GM12878 (cell line): ENCODE data around the gene CNOT10. TPM values are rescaled to one million over a fixed set of nuclear protein-coding genes. Genes with fewer than 3 reads are reported as not detected.

ENCODE experiments used
- ATAC-seq: fragments of 200-7000 bp; cut with Tn5 transposase; 3 replicates; pipeline ENCODE4 v1.9.1; 2020; ENCODE audit warnings: mild to moderate bottlenecking, moderate library complexity
- BruUV-seq: library from RNA; stranded (reverse); fragments of 400-500 nt; replicated peaks from 2 replicates; lab custom pipeline; 2021; lab: Mats Ljungman, UMichigan
- CTCF ChIA-PET: fragments of 300-600 bp; sonication (Branson Sonifier 250); formaldehyde crosslinking; extraction: SDS; loops from one replicate; lab custom pipeline; 2021; ENCODE audit warnings: inconsistent platforms; lab: Yijun Ruan, JAX
- POLR2A ChIA-PET: fragments of 350-600 bp; formaldehyde crosslinking; extraction: SDS; loops from one replicate; lab custom pipeline; 2021; ENCODE audit warnings: inconsistent platforms; lab: Charles Lee
- RAD21 ChIA-PET: fragments of 300-600 bp; sonication (Branson Sonifier 250); formaldehyde crosslinking; loops from one replicate; lab custom pipeline; 2023; ENCODE audit warnings: antibody characterized with exemption; ENCODE audit not compliant: unreplicated experiment; lab: Charles Lee
- SMC1A ChIA-PET: fragments of 300-600 bp; sonication (Branson Sonifier 250); formaldehyde crosslinking; loops from one replicate; lab custom pipeline; 2023; ENCODE audit not compliant: unreplicated experiment, uncharacterized antibody; lab: Charles Lee
- DNase-seq: peaks from one replicate; pipeline ENCODE4 v3.0.0-alpha.2; 2011; ENCODE audit warnings: low read depth, low spot score
- FAIRE-seq: peaks from 3 replicates; lab custom pipeline; 2011; peaks lifted over from hg19 to GRCh38; lab: Jason Lieb, UNC
- H2AFZ ChIP-seq: 2 replicates; pipeline ENCODE4 v1.6.0; 2011; ENCODE audit warnings: low read depth, low read length, control low read depth; ENCODE audit not compliant: control insufficient read depth
- H3K27ac ChIP-seq: 2 replicates; pipeline ENCODE4 v1.5.1; 2011; ENCODE audit warnings: control low read depth; ENCODE audit not compliant: control insufficient read depth, insufficient read depth
- H3K27me3 ChIP-seq, 2 experiments: replicated peaks in 1 of 2; 2 replicates each; pipeline versions ENCODE4 v1.6.0 to v1.6.1; 2011; ENCODE audit warnings: low read length in 1 of 2; ENCODE audit not compliant: control insufficient read depth in 2 of 2, insufficient read depth in 2 of 2
- H3K36me3 ChIP-seq, 2 experiments: 2 replicates each; pipeline ENCODE4 v1.5.1; 2011; ENCODE audit warnings: low read length in 1 of 2; ENCODE audit not compliant: control insufficient read depth in 2 of 2, insufficient read depth in 2 of 2
- H3K4me1 ChIP-seq: 2 replicates; pipeline ENCODE4 v1.6.1; 2011; ENCODE audit warnings: mild to moderate bottlenecking, low read length, moderate library complexity, mixed read lengths; ENCODE audit not compliant: control insufficient read depth, insufficient read depth
- H3K4me2 ChIP-seq: 2 replicates; pipeline ENCODE4 v1.6.0; 2011; ENCODE audit warnings: control low read depth; ENCODE audit not compliant: control insufficient read depth, insufficient read depth
- H3K4me3 ChIP-seq: fragments of 200-600 bp; sonication (generic); 2 replicates; pipeline ENCODE4 v1.5.1; 2016
- H3K79me2 ChIP-seq: 2 replicates; pipeline ENCODE4 v1.6.0; 2011; ENCODE audit warnings: low read length; ENCODE audit not compliant: control insufficient read depth, insufficient read depth
- H3K9ac ChIP-seq: 2 replicates; pipeline ENCODE4 v1.8.0; 2011; ENCODE audit warnings: low read length, control low read depth, mixed read lengths; ENCODE audit not compliant: control insufficient read depth, insufficient read depth
- H3K9me3 ChIP-seq: replicated peaks from 3 replicates; pipeline ENCODE4 v1.5.1; 2011; ENCODE audit warnings: mild to moderate bottlenecking, low read length; ENCODE audit not compliant: control insufficient read depth, insufficient read depth
- H4K20me1 ChIP-seq: 2 replicates; pipeline ENCODE4 v1.6.0; 2011; ENCODE audit not compliant: control insufficient read depth, insufficient read depth
- BHLHE40 ChIP-seq, 2 experiments: fragments of 450-650 bp in 1 of 2; IDR thresholded peaks; 2 replicates each; pipeline ENCODE4 v1.6.1; 2011 to 2017; ENCODE audit warnings: low read depth in 2 of 2, borderline replicate concordance in 1 of 2, improper control_type of control experiment in 1 of 2, low read length in 1 of 2, mild to moderate bottlenecking in 1 of 2
- EED ChIP-seq: sonication (generic); IDR thresholded peaks from 2 replicates; pipeline ENCODE4 v1.6.1; 2016; ENCODE audit warnings: antibody characterized with exemption, low read depth
- FOXK2 ChIP-seq: fragments of 450-650 bp; IDR thresholded peaks from 2 replicates; pipeline ENCODE4 v1.6.1; 2017; ENCODE audit warnings: mild to moderate bottlenecking, moderate library complexity
- HDAC6 ChIP-seq: fragments of 200-600 bp; sonication (generic); IDR thresholded peaks from one replicate; pipeline ENCODE4 v1.8.0; 2017; ENCODE audit warnings: antibody characterized with exemption; ENCODE audit not compliant: unreplicated experiment
- KAT2A ChIP-seq: conservative IDR thresholded peaks from 2 replicates; pipeline ENCODE4 v1.6.1; 2011; ENCODE audit warnings: low read depth, low read length; ENCODE audit not compliant: control insufficient read depth
- NR2C1 ChIP-seq: fragments of 450-650 bp; IDR thresholded peaks from 2 replicates; pipeline ENCODE4 v1.6.1; 2017; ENCODE audit warnings: antibody characterized with exemption, mild to moderate bottlenecking, moderate library complexity
- SPI1 ChIP-seq: IDR thresholded peaks from 2 replicates; pipeline ENCODE4 v1.6.1; 2011; ENCODE audit warnings: low read depth, mild to moderate bottlenecking, low read length, moderate library complexity, borderline replicate concordance; ENCODE audit not compliant: insufficient read depth
- SUZ12 ChIP-seq: fragments of 200-600 bp; sonication (generic); IDR thresholded peaks from one replicate; pipeline ENCODE4 v1.6.1; 2018; ENCODE audit warnings: antibody characterized with exemption, mild to moderate bottlenecking; ENCODE audit not compliant: unreplicated experiment
- WGBS: methylation state at CpG from one replicate; pipeline ENCODE4 v1.1.6; 2016; ENCODE audit warnings: low lambda C conversion rate; ENCODE audit not compliant: insufficient replicate concordance, insufficient coverage; ENCODE audit errors: missing lambda C conversion rate; 5-methylcytosine and 5-hydroxymethylcytosine counted together
- in situ Hi-C: fragments of 300-500 bp; cut with MboI; formaldehyde crosslinking; loops from 9 replicates; pipeline ENCODE4 v1.14.3; 2018; ENCODE audit warnings: mixed read lengths
- intact Hi-C: fragments of 100-400 bp; cut with micrococcal nuclease; formaldehyde crosslinking; loops from one replicate; pipeline ENCODE4 v1.14.2; 2022; ENCODE audit not compliant: unreplicated experiment
- polyA plus RNA-seq, 11 experiments: library from polyadenylated mRNA; depleted of rRNA in 4 of 11; unstranded in 6 of 11; stranded (reverse) in 5 of 11; fragments of >200 nt; fragmentation: Nextera tagmentation in 4 of 11; fragmentation: Illumina TruSeq in 1 of 11; extraction: Ambion mirVana in 4 of 11; extraction: Trizol in 1 of 11; gene quantifications; 1 replicate in 1 of 11; 2 replicates in 10 of 11; pipeline versions ENCODE4 v1.2.1 to v1.2.3, GENCODE V29; 2011 to 2016; ENCODE audit warnings: inconsistent platforms in 2 of 11, missing spikeins in 2 of 11, low read depth in 1 of 11
- total RNA-seq, 4 experiments: library from RNA; depleted of rRNA in 3 of 4; stranded (reverse); fragments of >200 nt in 3 of 4; fragmentation: Illumina TruSeq in 1 of 4; extraction: Trizol in 1 of 4; gene quantifications; 2 replicates each; pipeline versions ENCODE4 v1.2.1 to v1.2.3, GENCODE V29; 2013 to 2021
- TF ChIP-seq, protein P1 (sequence below): fragments of 450-650 bp; IDR thresholded peaks from 2 replicates; pipeline ENCODE4 v1.6.1; 2017; ENCODE audit warnings: mild to moderate bottlenecking, moderate library complexity
- TF ChIP-seq, protein P2 (sequence below): fragments of 450-650 bp; IDR thresholded peaks from 2 replicates; pipeline ENCODE4 v1.6.1; 2017; ENCODE audit warnings: mild to moderate bottlenecking, moderate library complexity

Gene CNOT10
- total and polyA plus RNA-seq, 10 of the 15 experiments (the other 5 are each of a cell fraction or from before 2014, with no cell fraction given) = 18.2 to 51.9 (median 45.5) TPM

DNA sequence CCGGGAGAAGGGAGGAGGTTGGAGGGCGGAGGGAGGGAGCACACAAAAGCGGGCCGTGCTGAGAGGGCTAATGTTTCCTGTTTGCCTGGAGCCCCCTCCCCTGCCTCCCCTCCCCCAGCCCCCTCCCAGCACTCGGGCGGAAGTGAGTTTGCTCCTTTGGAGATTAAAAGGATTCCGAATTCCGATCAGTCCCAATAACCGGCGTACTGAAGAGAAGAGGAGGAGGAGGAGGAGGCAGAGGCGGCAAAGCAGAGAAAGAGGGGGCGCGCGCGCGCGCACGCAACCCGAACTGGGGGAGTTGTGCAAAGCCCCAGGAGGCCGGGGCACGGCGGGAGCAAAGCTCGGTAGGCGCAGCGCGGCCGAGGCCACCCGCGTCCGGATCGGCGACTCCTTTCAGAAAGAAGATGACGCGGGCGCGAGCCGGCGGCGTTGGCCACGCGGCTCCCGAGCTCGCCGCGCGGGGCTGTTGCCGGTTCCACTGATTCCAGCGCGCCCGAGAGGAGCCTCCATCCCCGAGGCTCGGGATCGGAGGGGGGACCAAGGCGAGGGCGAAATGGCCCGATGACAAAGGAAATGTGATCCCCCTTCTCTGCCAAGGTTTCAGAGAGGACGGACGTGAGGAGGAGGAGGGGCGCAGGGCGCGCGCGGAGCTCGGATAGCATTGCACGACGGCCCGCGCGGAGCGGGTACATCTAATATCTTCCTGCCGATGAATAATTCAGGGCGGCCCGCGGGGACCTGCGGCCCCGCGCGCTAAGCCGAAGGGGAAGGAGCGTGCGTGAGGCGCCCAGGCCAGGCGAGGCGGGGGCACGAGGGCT lies 131.7 kb downstream of the CNOT10 start (continued):
- TF ChIP-seq SPI1 = no peak

DNA sequence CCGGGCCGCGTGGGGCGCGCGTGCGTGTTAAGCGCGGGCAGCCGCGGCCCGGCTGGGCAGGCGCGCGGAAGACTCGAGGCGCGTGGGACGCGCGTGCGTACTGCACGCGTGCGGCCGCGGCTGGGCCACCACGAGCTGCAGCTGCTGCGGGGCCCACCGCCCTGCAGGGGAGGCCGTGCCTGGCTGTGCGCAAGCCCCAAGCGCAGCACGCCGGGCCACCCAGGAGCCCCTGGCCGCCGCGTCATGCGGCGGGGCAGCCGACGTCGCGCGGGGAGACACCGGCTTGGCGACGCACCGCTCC lies 132.2 kb downstream of the CNOT10 start:
- in situ Hi-C loops = no loop called here
- RAD21 ChIA-PET = no interaction called here
- Histone ChIP-seq H3K27me3 (peaks cover 16 to 19% of the 10 kb centered on the region in 2 experiments), H3K4me2 (no peak overlapping the region), H3K36me3 (no peaks in the 10 kb centered on the region; a peak in 1 of 4 replicates), H3K4me1 (no peaks in the 10 kb centered on the region), H3K9me3 (no peaks in the 10 kb centered on the region), H3K4me3 (no peak overlapping the region), H2AFZ (no peak overlapping the region), H4K20me1 (no peaks in the 10 kb centered on the region), H3K9ac (no peak overlapping the region), H3K79me2 (no peaks in the 10 kb centered on the region), H3K27ac (no peak overlapping the region)
- 52% methylated on average over 26 of the region's 49 CpGs for WGBS
- FAIRE-seq (no peak), DNase-seq (no peak), ATAC-seq (peak; percentile 29)
- CTCF ChIA-PET = no interaction called here
- SMC1A ChIA-PET = no interaction called here
- intact Hi-C loops = loop anchor here (10.0 kb wide), 1 partner anchor 88 kb away; no protein-coding TSS in a partner anchor
- TF ChIP-seq HDAC6 (peak; percentile 16), SUZ12 (peak; percentile 31), NR2C1 (no peak), FOXK2 (no peak), KAT2A (no peak), BHLHE40 (IDR thresholded peaks at IDR 0.05; ENCODE audit: borderline replicate concordance in 1 of 2, low read depth in 2 of 2, low read length in 1 of 2) (peak in 1 of 2 experiments; percentile 88; a peak in 2 of 4 replicates), EED (no peak)
- TF ChIP-seq, protein P1, sequence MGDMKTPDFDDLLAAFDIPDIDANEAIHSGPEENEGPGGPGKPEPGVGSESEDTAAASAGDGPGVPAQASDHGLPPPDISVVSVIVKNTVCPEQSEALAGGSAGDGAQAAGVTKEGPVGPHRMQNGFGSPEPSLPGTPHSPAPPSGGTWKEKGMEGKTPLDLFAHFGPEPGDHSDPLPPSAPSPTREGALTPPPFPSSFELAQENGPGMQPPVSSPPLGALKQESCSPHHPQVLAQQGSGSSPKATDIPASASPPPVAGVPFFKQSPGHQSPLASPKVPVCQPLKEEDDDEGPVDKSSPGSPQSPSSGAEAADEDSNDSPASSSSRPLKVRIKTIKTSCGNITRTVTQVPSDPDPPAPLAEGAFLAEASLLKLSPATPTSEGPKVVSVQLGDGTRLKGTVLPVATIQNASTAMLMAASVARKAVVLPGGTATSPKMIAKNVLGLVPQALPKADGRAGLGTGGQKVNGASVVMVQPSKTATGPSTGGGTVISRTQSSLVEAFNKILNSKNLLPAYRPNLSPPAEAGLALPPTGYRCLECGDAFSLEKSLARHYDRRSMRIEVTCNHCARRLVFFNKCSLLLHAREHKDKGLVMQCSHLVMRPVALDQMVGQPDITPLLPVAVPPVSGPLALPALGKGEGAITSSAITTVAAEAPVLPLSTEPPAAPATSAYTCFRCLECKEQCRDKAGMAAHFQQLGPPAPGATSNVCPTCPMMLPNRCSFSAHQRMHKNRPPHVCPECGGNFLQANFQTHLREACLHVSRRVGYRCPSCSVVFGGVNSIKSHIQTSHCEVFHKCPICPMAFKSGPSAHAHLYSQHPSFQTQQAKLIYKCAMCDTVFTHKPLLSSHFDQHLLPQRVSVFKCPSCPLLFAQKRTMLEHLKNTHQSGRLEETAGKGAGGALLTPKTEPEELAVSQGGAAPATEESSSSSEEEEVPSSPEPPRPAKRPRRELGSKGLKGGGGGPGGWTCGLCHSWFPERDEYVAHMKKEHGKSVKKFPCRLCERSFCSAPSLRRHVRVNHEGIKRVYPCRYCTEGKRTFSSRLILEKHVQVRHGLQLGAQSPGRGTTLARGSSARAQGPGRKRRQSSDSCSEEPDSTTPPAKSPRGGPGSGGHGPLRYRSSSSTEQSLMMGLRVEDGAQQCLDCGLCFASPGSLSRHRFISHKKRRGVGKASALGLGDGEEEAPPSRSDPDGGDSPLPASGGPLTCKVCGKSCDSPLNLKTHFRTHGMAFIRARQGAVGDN = peak; percentile 44; the same call in 1 of the 2 replicates
- TF ChIP-seq, protein P2, sequence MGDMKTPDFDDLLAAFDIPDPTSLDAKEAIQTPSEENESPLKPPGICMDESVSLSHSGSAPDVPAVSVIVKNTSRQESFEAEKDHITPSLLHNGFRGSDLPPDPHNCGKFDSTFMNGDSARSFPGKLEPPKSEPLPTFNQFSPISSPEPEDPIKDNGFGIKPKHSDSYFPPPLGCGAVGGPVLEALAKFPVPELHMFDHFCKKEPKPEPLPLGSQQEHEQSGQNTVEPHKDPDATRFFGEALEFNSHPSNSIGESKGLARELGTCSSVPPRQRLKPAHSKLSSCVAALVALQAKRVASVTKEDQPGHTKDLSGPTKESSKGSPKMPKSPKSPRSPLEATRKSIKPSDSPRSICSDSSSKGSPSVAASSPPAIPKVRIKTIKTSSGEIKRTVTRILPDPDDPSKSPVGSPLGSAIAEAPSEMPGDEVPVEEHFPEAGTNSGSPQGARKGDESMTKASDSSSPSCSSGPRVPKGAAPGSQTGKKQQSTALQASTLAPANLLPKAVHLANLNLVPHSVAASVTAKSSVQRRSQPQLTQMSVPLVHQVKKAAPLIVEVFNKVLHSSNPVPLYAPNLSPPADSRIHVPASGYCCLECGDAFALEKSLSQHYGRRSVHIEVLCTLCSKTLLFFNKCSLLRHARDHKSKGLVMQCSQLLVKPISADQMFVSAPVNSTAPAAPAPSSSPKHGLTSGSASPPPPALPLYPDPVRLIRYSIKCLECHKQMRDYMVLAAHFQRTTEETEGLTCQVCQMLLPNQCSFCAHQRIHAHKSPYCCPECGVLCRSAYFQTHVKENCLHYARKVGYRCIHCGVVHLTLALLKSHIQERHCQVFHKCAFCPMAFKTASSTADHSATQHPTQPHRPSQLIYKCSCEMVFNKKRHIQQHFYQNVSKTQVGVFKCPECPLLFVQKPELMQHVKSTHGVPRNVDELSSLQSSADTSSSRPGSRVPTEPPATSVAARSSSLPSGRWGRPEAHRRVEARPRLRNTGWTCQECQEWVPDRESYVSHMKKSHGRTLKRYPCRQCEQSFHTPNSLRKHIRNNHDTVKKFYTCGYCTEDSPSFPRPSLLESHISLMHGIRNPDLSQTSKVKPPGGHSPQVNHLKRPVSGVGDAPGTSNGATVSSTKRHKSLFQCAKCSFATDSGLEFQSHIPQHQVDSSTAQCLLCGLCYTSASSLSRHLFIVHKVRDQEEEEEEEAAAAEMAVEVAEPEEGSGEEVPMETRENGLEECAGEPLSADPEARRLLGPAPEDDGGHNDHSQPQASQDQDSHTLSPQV = no peak
- no TSS peak for BruUV-seq
- POLR2A ChIA-PET = no interaction called here
